Keratinocyte (primary cell): ENCODE results near the gene ZNF512B. TPM values are rescaled to one million over a fixed set of nuclear protein-coding genes. Genes with fewer than 3 reads are reported as not detected.

Experiments used
- DNase-seq: peaks from one replicate; pipeline ENCODE4 v3.0.0-alpha.2; 2011; ENCODE audit warnings: low read depth, missing footprints, low spot score
- FAIRE-seq: peaks from 2 replicates; lab custom pipeline; 2011; peaks lifted over from hg19 to GRCh38; lab: Jason Lieb, UNC
- H2AFZ ChIP-seq: 2 replicates; pipeline ENCODE4 v1.6.0; 2012; ENCODE audit warnings: low read length, control low read depth, inconsistent platforms; ENCODE audit not compliant: control insufficient read depth
- H3K27ac ChIP-seq: 2 replicates; pipeline ENCODE4 v1.5.1; 2011; ENCODE audit warnings: low read length; ENCODE audit not compliant: control insufficient read depth, insufficient read depth
- H3K27me3 ChIP-seq: 3 replicates; pipeline ENCODE4 v1.6.0; 2011; ENCODE audit warnings: low read length; ENCODE audit not compliant: control insufficient read depth, insufficient read depth; ENCODE audit errors: extremely low read depth
- H3K36me3 ChIP-seq, 2 experiments: 2 replicates in 1 of 2; 3 replicates in 1 of 2; pipeline ENCODE4 v1.5.1; 2011; ENCODE audit warnings: low read length in 2 of 2, mild to moderate bottlenecking in 1 of 2; ENCODE audit not compliant: control insufficient read depth in 2 of 2, insufficient read depth in 2 of 2; ENCODE audit errors: extremely low read depth in 1 of 2
- H3K4me1 ChIP-seq: 3 replicates; pipeline ENCODE4 v1.5.1; 2011; ENCODE audit warnings: low read length; ENCODE audit not compliant: control insufficient read depth, insufficient read depth; ENCODE audit errors: extremely low read depth
- H3K4me2 ChIP-seq: 3 replicates; pipeline ENCODE4 v1.6.0; 2011; ENCODE audit warnings: low read depth, low read length; ENCODE audit not compliant: control insufficient read depth, insufficient read depth; ENCODE audit errors: extremely low read depth
- H3K4me3 ChIP-seq, 3 experiments: fragments of 200-600 bp in 1 of 3; sonication (generic) in 1 of 3; 2 replicates in 2 of 3; 3 replicates in 1 of 3; pipeline ENCODE4 v1.5.1; 2011 to 2016; ENCODE audit warnings: low read length in 3 of 3, mild to moderate bottlenecking in 3 of 3, control low read depth in 2 of 3, inconsistent platforms in 1 of 3, low read depth in 1 of 3, mixed read lengths in 1 of 3, mixed run types in 1 of 3, moderate library complexity in 1 of 3; ENCODE audit not compliant: control insufficient read depth in 2 of 3, insufficient read depth in 2 of 3; ENCODE audit errors: extremely low read depth in 1 of 3
- H3K79me2 ChIP-seq: 2 replicates; pipeline ENCODE4 v1.6.0; 2012; ENCODE audit warnings: low read length; ENCODE audit not compliant: control insufficient read depth, insufficient read depth
- H3K9ac ChIP-seq: 3 replicates; pipeline ENCODE4 v1.6.0; 2011; ENCODE audit warnings: low read length; ENCODE audit not compliant: control insufficient read depth, insufficient read depth; ENCODE audit errors: extremely low read depth
- H3K9me1 ChIP-seq: 3 replicates; pipeline ENCODE4 v1.6.0; 2011; ENCODE audit warnings: low read length; ENCODE audit not compliant: control insufficient read depth, insufficient read depth; ENCODE audit errors: extremely low read depth
- H3K9me3 ChIP-seq: 2 replicates; pipeline ENCODE4 v1.5.1; 2012; ENCODE audit warnings: low read depth, low read length; ENCODE audit not compliant: control insufficient read depth
- H4K20me1 ChIP-seq: 3 replicates; pipeline ENCODE4 v1.6.0; 2011; ENCODE audit warnings: low read length; ENCODE audit not compliant: control insufficient read depth, insufficient read depth; ENCODE audit errors: extremely low read depth
- EZH2 ChIP-seq: IDR thresholded peaks from one replicate; pipeline ENCODE4 v1.6.1; 2012; ENCODE audit warnings: inconsistent platforms, mild to moderate bottlenecking, low read length, moderate library complexity
- dilution Hi-C: fragments of 300-500 bp; cut with MboI; formaldehyde crosslinking; loops from one replicate; pipeline ENCODE4 v1.7.0; 2020; ENCODE audit warnings: low sequenced_read_pairs; ENCODE audit not compliant: extremely low pct_ligation_motif_present
- polyA plus RNA-seq, 5 experiments: library from polyadenylated mRNA; depleted of rRNA in 3 of 5; stranded (reverse) in 3 of 5; stranded (forward) in 1 of 5; unstranded in 1 of 5; fragments of >200 nt; gene quantifications; 1 replicate in 1 of 5; 2 replicates in 3 of 5; 3 replicates in 1 of 5; pipeline versions ENCODE4 v1.2.1 to v1.2.3, GENCODE V29; 2011 to 2012; ENCODE audit warnings: missing spikeins in 2 of 5, low read depth in 1 of 5, low replicate concordance in 1 of 5
- TF ChIP-seq, protein P1 (sequence below), 3 experiments: IDR thresholded peaks in 1 of 3; conservative IDR thresholded peaks in 1 of 3; optimal IDR thresholded peaks in 1 of 3; 2 replicates in 2 of 3; 3 replicates in 1 of 3; pipeline versions ENCODE3 to v1.5.1; 2011; ENCODE audit warnings: low read length in 3 of 3, mild to moderate bottlenecking in 3 of 3, moderate library complexity in 2 of 3, control low read depth in 1 of 3, inconsistent platforms in 1 of 3; ENCODE audit not compliant: insufficient read depth in 2 of 3; ENCODE audit errors: extremely low read depth in 1 of 3

The ZNF512B gene
- polyA plus RNA-seq, 1 donor (not counting 4 experiments of a cell fraction or from before 2014, with no cell fraction given): 2.4 TPM

DNA sequence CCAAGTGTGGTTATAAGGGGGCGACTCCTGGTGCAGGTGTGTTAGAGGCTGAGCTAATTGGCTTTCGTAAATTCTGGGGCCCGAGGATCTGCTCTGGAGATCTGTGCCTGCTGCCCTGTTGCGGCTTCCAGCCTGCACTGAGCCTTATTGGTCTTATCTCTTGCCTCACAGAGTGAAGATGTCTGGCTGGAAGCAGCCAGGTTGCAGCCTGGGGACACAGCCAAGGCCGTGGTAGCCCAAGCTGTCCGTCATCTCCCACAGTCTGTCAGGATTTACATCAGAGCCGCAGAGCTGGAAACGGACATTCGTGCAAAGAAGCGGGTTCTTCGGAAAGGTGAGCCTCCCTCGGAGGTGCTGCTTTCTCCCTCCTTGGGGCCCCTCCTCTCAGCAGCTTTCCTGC lies 31.2 kb upstream of the ZNF512B start:
- no peaks in the 10 kb centered on the region for H3K9me1 ChIP-seq
- TF ChIP-seq EZH2: no peak
- TF ChIP-seq, protein P1, sequence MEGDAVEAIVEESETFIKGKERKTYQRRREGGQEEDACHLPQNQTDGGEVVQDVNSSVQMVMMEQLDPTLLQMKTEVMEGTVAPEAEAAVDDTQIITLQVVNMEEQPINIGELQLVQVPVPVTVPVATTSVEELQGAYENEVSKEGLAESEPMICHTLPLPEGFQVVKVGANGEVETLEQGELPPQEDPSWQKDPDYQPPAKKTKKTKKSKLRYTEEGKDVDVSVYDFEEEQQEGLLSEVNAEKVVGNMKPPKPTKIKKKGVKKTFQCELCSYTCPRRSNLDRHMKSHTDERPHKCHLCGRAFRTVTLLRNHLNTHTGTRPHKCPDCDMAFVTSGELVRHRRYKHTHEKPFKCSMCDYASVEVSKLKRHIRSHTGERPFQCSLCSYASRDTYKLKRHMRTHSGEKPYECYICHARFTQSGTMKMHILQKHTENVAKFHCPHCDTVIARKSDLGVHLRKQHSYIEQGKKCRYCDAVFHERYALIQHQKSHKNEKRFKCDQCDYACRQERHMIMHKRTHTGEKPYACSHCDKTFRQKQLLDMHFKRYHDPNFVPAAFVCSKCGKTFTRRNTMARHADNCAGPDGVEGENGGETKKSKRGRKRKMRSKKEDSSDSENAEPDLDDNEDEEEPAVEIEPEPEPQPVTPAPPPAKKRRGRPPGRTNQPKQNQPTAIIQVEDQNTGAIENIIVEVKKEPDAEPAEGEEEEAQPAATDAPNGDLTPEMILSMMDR (optimal IDR thresholded peaks at IDR 0.05 in 1 of 3, IDR thresholded peaks at IDR 0.05 in 1 of 3, conservative IDR thresholded peaks at IDR 0.05 in 1 of 3; ENCODE audit: extremely low read depth in 1 of 3, insufficient read depth in 2 of 3, low read length in 3 of 3): no peak
- H4K20me1 ChIP-seq: no peaks in the 10 kb centered on the region
- no peak overlapping the region for H3K9ac ChIP-seq
- no peak overlapping the region for H3K27ac ChIP-seq
- no peak overlapping the region for H3K4me3 ChIP-seq
- H3K79me2 ChIP-seq: no peaks in the 10 kb centered on the region
- no peak overlapping the region for H3K4me2 ChIP-seq
- no peak for DNase-seq
- dilution Hi-C loops: no loop called here
- H2AFZ ChIP-seq: no peak overlapping the region
- FAIRE-seq: no peak
- H3K4me1 ChIP-seq: no peaks in the 10 kb centered on the region
- H3K36me3 ChIP-seq: peaks cover 38 to 40% of the 10 kb centered on the region in 2 experiments
- no peaks in the 10 kb centered on the region for H3K9me3 ChIP-seq
- H3K27me3 ChIP-seq: no peaks in the 10 kb centered on the region

DNA sequence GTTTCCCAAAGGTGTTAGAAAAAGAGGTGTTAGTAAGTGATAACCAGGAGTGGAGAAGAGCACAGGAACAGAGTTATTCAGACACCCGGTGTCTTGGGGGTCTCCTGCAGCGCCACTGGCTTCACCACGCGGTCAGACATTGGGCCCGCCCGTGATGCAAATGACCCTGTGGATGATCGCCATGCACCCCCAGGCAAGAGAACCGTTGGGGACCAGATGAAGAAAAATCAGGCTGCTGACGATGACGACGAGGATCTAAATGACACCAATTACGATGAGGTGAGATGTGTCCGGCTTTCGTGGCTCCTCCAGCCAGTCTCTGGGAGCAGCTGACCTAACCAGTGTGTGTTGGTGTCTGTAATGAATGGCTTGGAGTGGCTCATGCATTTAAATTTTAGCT lies 13.2 kb upstream of the ZNF512B start:
- DNase-seq (no peak), FAIRE-seq (no peak)
- H3K27me3 ChIP-seq: no peaks in the 10 kb centered on the region
- H3K4me2 ChIP-seq: no peak overlapping the region
- no peak overlapping the region for H3K4me3 ChIP-seq
- H3K9me1 ChIP-seq: no peaks in the 10 kb centered on the region
- peaks cover 28% of the 10 kb centered on the region for H3K4me1 ChIP-seq
- peaks cover 10 to 25% of the 10 kb centered on the region in 2 experiments for H3K36me3 ChIP-seq
- dilution Hi-C loops: no loop called here
- TF ChIP-seq, protein P1 (optimal IDR thresholded peaks at IDR 0.05 in 1 of 3, IDR thresholded peaks at IDR 0.05 in 1 of 3, conservative IDR thresholded peaks at IDR 0.05 in 1 of 3; ENCODE audit: extremely low read depth in 1 of 3, insufficient read depth in 2 of 3, low read length in 3 of 3): no peak
- TF ChIP-seq EZH2: no peak
- no peak overlapping the region for H2AFZ ChIP-seq
- no peak overlapping the region for H3K27ac ChIP-seq
- H3K79me2 ChIP-seq: peaks cover 20% of the 10 kb centered on the region
- H3K9ac ChIP-seq: no peak overlapping the region
- H3K9me3 ChIP-seq: no peaks in the 10 kb centered on the region
- no peaks in the 10 kb centered on the region for H4K20me1 ChIP-seq
